Activated T-helper 1 cell treated with anti-CD3 and anti-CD28 coated beads, Interleukin-12 subunit alpha, Interleukin-12 subunit beta, Interleukin-2, Interleukin-4 antibody, amounts not matched to agents 30 ng/mL and 10 ng/mL and 1 ng/mL, durations not matched to agents 14 hours and 24 hours and 36 hours (primary cell): Measurements from ENCODE around the gene TRIM2. TPM values are rescaled to one million over a fixed set of nuclear protein-coding genes. Genes with fewer than 3 reads are reported as not detected.

Experiments used
- DNase-seq: peaks from one replicate; pipeline ENCODE4 v3.0.0; 2021; ENCODE audit warnings: low spot score
- H3K27ac Mint-ChIP-seq: one replicate; pipeline ENCODE4 v1.8.0; 2021; ENCODE audit warnings: mild to moderate bottlenecking, mixed read lengths
- H3K27me3 Mint-ChIP-seq: one replicate; pipeline ENCODE4 v1.8.0; 2022; ENCODE audit warnings: mild to moderate bottlenecking, moderate library complexity, mixed read lengths; ENCODE audit not compliant: insufficient read depth
- H3K36me3 Mint-ChIP-seq: one replicate; pipeline ENCODE4 v1.8.0; 2021; ENCODE audit warnings: low read depth, mixed read lengths
- H3K4me1 Mint-ChIP-seq: one replicate; pipeline ENCODE4 v1.8.0; 2021; ENCODE audit warnings: low read depth, mixed read lengths
- H3K4me3 Mint-ChIP-seq: one replicate; pipeline ENCODE4 v1.8.0; 2021; ENCODE audit warnings: mild to moderate bottlenecking, moderate library complexity, mixed read lengths
- H3K9me3 Mint-ChIP-seq: one replicate; pipeline ENCODE4 v1.8.0; 2021; ENCODE audit warnings: mixed read lengths
- intact Hi-C: fragments of 100-400 bp; cut with micrococcal nuclease; formaldehyde crosslinking; loops from one replicate; pipeline ENCODE4 v1.15.1; 2024
- total RNA-seq: library from RNA; stranded (reverse); gene quantifications from 2 replicates; pipeline ENCODE4 v1.2.3, GENCODE V29; 2022

TRIM2 gene
- total RNA-seq, 1 donor from 2014 or later: 0.16 TPM

DNA sequence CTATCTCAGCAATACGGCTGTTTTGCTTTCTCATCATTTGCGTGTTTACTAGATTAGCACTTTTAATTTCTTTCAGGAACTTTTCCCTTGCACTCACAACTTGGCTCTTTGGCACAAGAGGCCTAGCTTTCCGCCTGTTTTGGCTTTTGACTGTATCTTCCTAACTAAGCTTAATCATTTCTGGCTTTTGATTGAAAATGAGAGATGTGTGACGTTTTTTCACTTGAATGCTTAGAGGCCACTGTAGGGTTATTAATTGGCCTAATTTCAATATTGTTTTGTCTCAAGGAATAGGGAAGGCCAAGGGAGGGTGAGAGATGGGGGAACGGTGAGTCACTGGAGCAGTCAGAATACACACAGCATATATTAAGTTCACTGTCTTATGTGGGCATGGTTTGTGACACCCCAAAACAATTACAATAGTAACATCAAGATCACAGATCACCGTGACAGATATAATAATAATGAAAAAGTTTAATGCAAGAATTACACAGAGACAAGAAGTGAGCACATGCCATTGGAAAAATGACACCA is 167.5 kb downstream of the TRIM2 start:
- Mint-ChIP-seq H3K9me3 (peaks cover 11% of the 10 kb centered on the region), H3K36me3 (peaks cover 37% of the 10 kb centered on the region), H3K4me1 (peaks cover 11% of the 10 kb centered on the region), H3K4me3 (no peak overlapping the region), H3K27me3 (no peaks in the 10 kb centered on the region), H3K27ac (no peak overlapping the region)
- DNase-seq: no peak
- intact Hi-C loops: no loop called here

- H3K9me3 Mint-ChIP-seq: peaks cover 11% of the 10 kb centered on the region
- H3K4me1 Mint-ChIP-seq: peaks cover 5% of the 10 kb centered on the region
- H3K4me3 Mint-ChIP-seq: no peak overlapping the region
- no peak for DNase-seq
- peaks cover 27% of the 10 kb centered on the region for H3K36me3 Mint-ChIP-seq
- intact Hi-C loops: no loop called here
- H3K27me3 Mint-ChIP-seq: no peaks in the 10 kb centered on the region
- H3K27ac Mint-ChIP-seq: no peak overlapping the region
These were observed 168.8 kb downstream of the TRIM2 start for GRCh38 chr4:153372967-153373562.

DNA sequence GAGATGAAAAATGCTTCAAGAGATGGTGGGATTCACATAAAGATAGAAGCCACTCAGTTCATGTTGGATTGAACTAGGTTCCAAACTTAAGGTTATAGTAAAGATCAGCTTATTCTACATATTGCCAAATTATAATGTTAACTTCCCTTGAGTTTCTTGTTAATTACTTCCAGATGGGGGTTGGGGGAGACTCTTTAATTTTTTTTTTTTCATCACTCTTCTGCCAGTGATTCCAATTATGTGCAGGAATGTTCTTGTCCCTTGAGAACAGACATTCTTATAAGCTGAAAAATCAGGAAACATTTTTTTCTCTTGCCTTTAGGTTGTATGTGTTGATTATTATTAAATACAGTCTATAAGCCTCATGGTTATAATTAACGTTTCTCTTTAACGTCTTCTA is 170.2 kb downstream of the TRIM2 start:
- intact Hi-C loops: no loop called here
- no peaks in the 10 kb centered on the region for H3K27me3 Mint-ChIP-seq
- peaks cover 5% of the 10 kb centered on the region for H3K4me1 Mint-ChIP-seq
- DNase-seq: no peak
- peaks cover 23% of the 10 kb centered on the region for H3K36me3 Mint-ChIP-seq
- H3K27ac Mint-ChIP-seq: no peak overlapping the region
- H3K9me3 Mint-ChIP-seq: peaks cover 11% of the 10 kb centered on the region
- H3K4me3 Mint-ChIP-seq: no peak overlapping the region

GRCh38 chr4:153375303-153375702 is 171.1 kb downstream of the TRIM2 start:
- Mint-ChIP-seq H3K9me3 (peaks cover 11% of the 10 kb centered on the region), H3K27ac (no peak overlapping the region), H3K4me3 (no peak overlapping the region), H3K27me3 (no peaks in the 10 kb centered on the region), H3K36me3 (peaks cover 21% of the 10 kb centered on the region), H3K4me1 (peaks cover 5% of the 10 kb centered on the region)
- intact Hi-C loops: no loop called here
- DNase-seq: no peak

DNA sequence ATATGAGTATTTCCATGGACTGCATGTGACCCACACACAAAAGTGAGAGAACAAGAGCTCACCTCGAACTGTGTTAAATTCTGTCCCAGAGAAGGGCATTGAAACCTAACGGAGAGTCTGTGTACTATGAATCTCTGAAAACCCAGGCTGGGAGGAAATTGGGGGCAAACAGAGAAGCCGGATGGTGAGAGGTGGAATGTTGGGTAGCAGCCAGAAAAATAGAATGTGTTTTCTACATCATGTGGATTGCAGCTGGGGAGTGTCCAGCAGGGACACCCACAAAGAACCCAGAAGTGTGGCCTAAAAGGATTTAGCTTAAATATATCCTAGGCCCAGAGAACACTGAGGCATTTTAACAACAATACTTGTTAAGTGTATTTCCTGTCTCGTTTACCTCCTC is 178.9 kb downstream of the TRIM2 start:
- H3K36me3 Mint-ChIP-seq: peaks cover 8% of the 10 kb centered on the region
- H3K27ac Mint-ChIP-seq: no peak overlapping the region
- no peak for DNase-seq
- no peaks in the 10 kb centered on the region for H3K9me3 Mint-ChIP-seq
- no peaks in the 10 kb centered on the region for H3K4me1 Mint-ChIP-seq
- intact Hi-C loops: no loop called here
- no peak overlapping the region for H3K4me3 Mint-ChIP-seq
- no peaks in the 10 kb centered on the region for H3K27me3 Mint-ChIP-seq

GRCh38 chr4:153384160-153384559 is 179.9 kb downstream of the TRIM2 start:
- H3K4me1 Mint-ChIP-seq: no peaks in the 10 kb centered on the region
- no peaks in the 10 kb centered on the region for H3K27me3 Mint-ChIP-seq
- intact Hi-C loops: no loop called here
- peaks cover 8% of the 10 kb centered on the region for H3K36me3 Mint-ChIP-seq
- no peaks in the 10 kb centered on the region for H3K9me3 Mint-ChIP-seq
- H3K27ac Mint-ChIP-seq: no peak overlapping the region
- no peak overlapping the region for H3K4me3 Mint-ChIP-seq
- no peak for DNase-seq

GRCh38 chr4:153385784-153386183 is 181.5 kb downstream of the TRIM2 start:
- Mint-ChIP-seq H3K4me3 (no peak overlapping the region), H3K4me1 (no peaks in the 10 kb centered on the region), H3K27me3 (no peaks in the 10 kb centered on the region), H3K36me3 (peaks cover 8% of the 10 kb centered on the region), H3K9me3 (no peaks in the 10 kb centered on the region), H3K27ac (no peak overlapping the region)
- no peak for DNase-seq
- intact Hi-C loops: no loop called here

DNA sequence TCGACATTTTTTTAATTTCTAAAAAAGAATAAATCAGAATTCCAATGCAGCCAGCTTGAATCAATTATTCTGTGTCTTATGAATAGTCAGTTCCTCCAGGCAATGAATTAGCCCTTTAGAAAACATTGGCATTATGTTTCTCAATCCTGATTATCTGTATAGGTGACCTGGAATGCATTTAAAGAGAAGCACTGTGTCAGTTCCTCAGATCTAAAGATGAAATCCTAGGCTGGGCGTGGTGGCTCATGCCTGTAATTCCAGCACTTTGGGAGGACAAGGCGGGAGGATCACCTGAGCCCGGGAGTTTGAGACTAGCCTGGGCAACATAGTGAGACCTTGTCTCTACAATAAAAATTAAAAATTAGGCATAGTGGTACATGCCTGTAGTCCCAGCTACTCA is 183.7 kb downstream of the TRIM2 start:
- no peak overlapping the region for H3K27ac Mint-ChIP-seq
- no peak overlapping the region for H3K4me3 Mint-ChIP-seq
- no peak for DNase-seq
- intact Hi-C loops: no loop called here
- no peaks in the 10 kb centered on the region for H3K9me3 Mint-ChIP-seq
- H3K4me1 Mint-ChIP-seq: no peaks in the 10 kb centered on the region
- H3K27me3 Mint-ChIP-seq: no peaks in the 10 kb centered on the region
- H3K36me3 Mint-ChIP-seq: peaks cover 8% of the 10 kb centered on the region

Other genes starting within 250 kb of the TRIM2 start
- 12.5 and 13.5 TPM in 2 replicates for gene MND1, start 140.2 kb downstream of the TRIM2 start, total RNA-seq